K562 (cell line): ENCODE data around the gene EXOC6. TPM values are rescaled to one million over a fixed set of nuclear protein-coding genes. Genes with fewer than 3 reads are reported as not detected.

Source experiments
- ARID1B ChIP-seq: fragments of 450-650 bp; IDR thresholded peaks from 2 replicates; pipeline ENCODE4 v1.6.1; 2016; ENCODE audit warnings: antibody characterized with exemption, mild to moderate bottlenecking, inconsistent platforms
- CTBP1 ChIP-seq: fragments of 450-650 bp; IDR thresholded peaks from 2 replicates; pipeline ENCODE4 v1.6.1; 2016; ENCODE audit warnings: borderline replicate concordance
- DPF2 ChIP-seq: fragments of 450-650 bp; IDR thresholded peaks from 2 replicates; pipeline ENCODE4 v1.6.1; 2016
- EWSR1 ChIP-seq: fragments of 450-650 bp; IDR thresholded peaks from 2 replicates; pipeline ENCODE4 v1.6.1; 2018; ENCODE audit warnings: borderline replicate concordance, mild to moderate bottlenecking, low read depth, moderate library complexity; ENCODE audit not compliant: partially characterized antibody
- FOSL1 ChIP-seq: fragments of 200-800 bp; sonication (Bioruptor generic); conservative IDR thresholded peaks from 2 replicates; pipeline ENCODE4 v1.6.1; 2016; ENCODE audit warnings: missing genetic modification characterization, missing compliant biosample characterization
- MAX ChIP-seq: sonication (generic); formaldehyde crosslinking; IDR thresholded peaks from 2 replicates; pipeline ENCODE4 v1.9.0; 2022; ENCODE audit warnings: mild to moderate bottlenecking, missing genetic modification reagents
- POLR2AphosphoS5 ChIP-seq: IDR thresholded peaks from 2 replicates; pipeline ENCODE4 v1.6.1; 2011; ENCODE audit warnings: mild to moderate bottlenecking, low read depth, low read length, moderate library complexity; ENCODE audit not compliant: control insufficient read depth, insufficient read depth
- SIN3A ChIP-seq, 2 experiments: fragments of 150-350 bp in 1 of 2; IDR thresholded peaks; 2 replicates each; pipeline ENCODE4 v1.6.1; 2011 to 2016; ENCODE audit warnings: borderline replicate concordance in 2 of 2, low read depth in 2 of 2, low read length in 2 of 2, mild to moderate bottlenecking in 2 of 2, moderate library complexity in 2 of 2; ENCODE audit not compliant: control insufficient read depth in 1 of 2
- SLC30A9 ChIP-seq: fragments of 250-450 bp; sonication (Bioruptor Pico); IDR thresholded peaks from 2 replicates; pipeline ENCODE4 v1.8.0; 2022; ENCODE audit warnings: mild to moderate bottlenecking, moderate library complexity
- SMAD1 ChIP-seq: fragments of 150-350 bp; IDR thresholded peaks from 2 replicates; pipeline ENCODE4 v1.6.1; 2014; ENCODE audit warnings: low read length, low read depth; ENCODE audit not compliant: partially characterized antibody
- TEAD4 ChIP-seq, 2 experiments: sonication (generic) in 1 of 2; formaldehyde crosslinking in 1 of 2; IDR thresholded peaks; 2 replicates each; pipeline versions ENCODE4 v1.6.1 to v1.8.0; 2012 to 2022; ENCODE audit warnings: borderline replicate concordance in 1 of 2, inconsistent platforms in 1 of 2, low read length in 1 of 2, mild to moderate bottlenecking in 1 of 2, missing genetic modification reagents in 1 of 2
- ZBTB7A ChIP-seq: IDR thresholded peaks from 2 replicates; pipeline ENCODE4 v1.6.1; 2011; ENCODE audit warnings: low read depth, mild to moderate bottlenecking, low read length, moderate library complexity, borderline replicate concordance; ENCODE audit not compliant: control insufficient read depth
- ZBTB8A ChIP-seq: fragments of 450-650 bp; IDR thresholded peaks from 2 replicates; pipeline ENCODE4 v1.6.1; 2018; ENCODE audit warnings: mild to moderate bottlenecking, moderate library complexity; ENCODE audit not compliant: partially characterized antibody
- ZNF197 ChIP-seq: fragments of 200-800 bp; sonication (Bioruptor generic); IDR thresholded peaks from 2 replicates; pipeline ENCODE4 v1.6.1; 2016; ENCODE audit warnings: low read depth, missing genetic modification characterization, missing compliant biosample characterization
- ZNF224 ChIP-seq: sonication (generic); formaldehyde crosslinking; IDR thresholded peaks from 2 replicates; pipeline ENCODE4 v1.8.0; 2022; ENCODE audit warnings: mild to moderate bottlenecking, missing genetic modification reagents
- ZNF282 ChIP-seq: sonication (generic); formaldehyde crosslinking; IDR thresholded peaks from 2 replicates; pipeline ENCODE4 v1.8.1; 2023; ENCODE audit warnings: missing genetic modification reagents
- polyA plus RNA-seq, 8 experiments: library from polyadenylated mRNA; depleted of rRNA in 4 of 8; stranded (reverse) in 5 of 8; unstranded in 3 of 8; fragments of >200 nt; fragmentation: Nextera tagmentation in 2 of 8; fragmentation: Illumina TruSeq in 1 of 8; extraction: Ambion mirVana in 2 of 8; extraction: Trizol in 1 of 8; gene quantifications; 2 replicates each; pipeline versions ENCODE4 v1.2.1 to v1.2.3, GENCODE V29; 2011 to 2014; ENCODE audit warnings: inconsistent platforms in 1 of 8, missing spikeins in 1 of 8
- total RNA-seq, 7 experiments: library from RNA; depleted of rRNA in 6 of 7; stranded (reverse); fragments of >200 nt in 6 of 7; fragmentation: Illumina TruSeq in 2 of 7; extraction: Trizol in 2 of 7; gene quantifications; 2 replicates each; pipeline versions ENCODE4 v1.2.1 to v1.2.3, GENCODE V29; 2011 to 2021; ENCODE audit warnings: low replicate concordance in 1 of 7

The EXOC6 gene
- total and polyA plus RNA-seq, 9 of the 15 experiments (the other 6 are each of a cell fraction or from before 2014, with no cell fraction given), result 13.9 to 42.8 (median 24.9) TPM

- TF ChIP-seq POLR2AphosphoS5 (peak; percentile 50), ARID1B (peak; percentile 32; the same call in 1 of the 2 replicates), ZBTB7A (no peak), ZNF197 (CRISPR knock-in tag) (no peak), SLC30A9 (CRISPR knock-in tag) (no peak), ZNF224 (CRISPR knock-in tag) (no peak), SIN3A (IDR thresholded peaks at IDR 0.05; ENCODE audit: borderline replicate concordance in 2 of 2, control insufficient read depth in 1 of 2, low read depth in 2 of 2, low read length in 2 of 2) (no peak), ZBTB8A (no peak), MAX (CRISPR knock-in tag) (no peak), CTBP1 (0 out of 2 replicates have a peak, but pooled peaks have one; percentile 31), ZNF282 (CRISPR knock-in tag) (no peak), EWSR1 (no peak), TEAD4 (IDR thresholded peaks at IDR 0.05; ENCODE audit: low read length) (0 out of 2 replicates have a peak, but pooled peaks have one; percentile 10), TEAD4 (CRISPR knock-in tag; IDR thresholded peaks at IDR 0.05; ENCODE audit: borderline replicate concordance) (no peak), DPF2 (peak; percentile 45; the same call in 1 of the 2 replicates), FOSL1 (tag) (peak; percentile 56), SMAD1 (no peak)
Measured at GRCh38 chr10:92891885-92892690, 43.8 kb downstream of the EXOC6 start (continued).
